ENCODE results near the gene IFITM5. TPM values are rescaled to one million over a fixed set of nuclear protein-coding genes. Genes with fewer than 3 reads are reported as not detected.
A peak's percentile ranks its signal among the peaks of the same experiment; 100 is the strongest.

Gene IFITM5
- total and polyA plus RNA-seq, 9 of the 15 experiments (the other 6 are each of a cell fraction or from before 2014, with no cell fraction given) = 0.19 TPM; not detected in 8

DNA sequence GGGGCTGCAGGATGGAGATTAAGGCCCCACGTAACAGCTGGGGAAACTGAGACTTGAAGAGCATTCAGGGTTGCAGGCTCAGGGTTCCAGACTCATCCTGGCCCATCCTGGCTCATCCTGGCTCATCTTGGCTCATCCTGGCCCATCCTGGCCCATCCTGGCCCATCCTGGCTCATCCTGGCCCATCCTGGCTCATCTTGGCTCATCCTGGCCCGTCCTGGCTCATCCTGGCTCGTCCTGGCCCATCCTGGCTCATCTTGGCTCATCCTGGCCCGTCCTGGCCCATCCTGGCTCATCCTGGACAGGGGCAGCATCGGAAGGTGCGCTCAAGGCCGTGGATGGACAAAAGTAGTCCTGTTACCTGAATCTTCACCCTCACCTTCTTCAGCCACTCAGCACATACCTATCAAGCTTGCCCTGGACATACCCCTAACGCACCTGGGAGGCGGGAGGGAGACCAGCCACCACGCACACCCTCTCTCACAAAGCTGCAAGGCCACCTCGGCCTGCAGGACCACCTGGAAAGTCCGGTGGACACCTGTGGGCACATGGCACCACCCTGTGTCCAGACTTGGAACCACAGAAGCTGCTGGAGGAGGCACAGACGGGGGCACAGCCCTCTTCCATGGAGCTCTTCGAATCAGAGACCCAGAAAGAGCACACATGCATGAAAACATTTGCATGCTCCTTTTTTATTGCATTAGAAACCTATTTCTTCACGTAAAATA lies 41.4 kb downstream of the IFITM5 start (continued):
- peak in 1 of 2 experiments; percentile 40; a peak in 2 of 4 replicates for TF ChIP-seq RAD21 (CRISPR knock-in tag; conservative IDR thresholded peaks at IDR 0.05 in 1 of 2, IDR thresholded peaks at IDR 0.05 in 1 of 2)

DNA sequence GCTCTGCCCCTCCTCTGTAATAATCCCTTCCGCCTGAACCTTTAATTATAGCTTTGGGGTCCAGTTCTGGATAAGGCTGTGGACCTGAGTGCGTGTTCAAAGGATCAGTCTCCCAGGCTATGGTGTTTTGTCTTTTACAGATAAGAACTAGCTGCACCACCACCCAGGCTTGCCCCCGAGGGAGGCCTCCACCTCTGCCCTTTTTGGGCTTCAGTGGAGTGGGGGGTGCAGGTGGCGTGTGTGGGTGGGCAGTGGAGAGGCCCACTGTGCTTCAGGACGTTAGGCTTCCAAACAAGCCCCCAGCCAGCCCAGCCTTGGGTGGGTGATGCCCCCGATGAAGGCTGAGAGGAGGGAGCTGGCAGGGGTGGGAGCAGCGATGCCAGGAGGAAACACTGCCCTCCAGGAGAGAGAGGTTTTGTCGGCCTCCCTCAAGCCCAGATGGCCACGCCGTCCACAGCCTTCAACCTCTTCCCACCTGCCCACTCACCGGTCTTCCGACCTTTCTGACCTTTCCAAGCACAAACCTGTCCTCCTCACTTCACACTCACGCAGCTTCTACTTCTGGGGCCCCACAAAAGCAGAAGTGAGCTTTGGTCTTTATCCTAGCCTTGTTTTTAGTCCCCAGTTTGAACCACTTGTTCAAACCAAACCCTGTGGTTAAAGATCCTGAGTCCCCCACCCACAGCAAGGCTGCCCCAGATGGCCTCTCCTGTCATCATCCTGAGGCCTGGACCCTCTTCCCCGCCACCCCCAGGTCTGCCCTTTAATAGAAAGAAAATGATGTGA lies 42.2 kb downstream of the IFITM5 start:
- H3K9ac ChIP-seq (ENCODE audit: insufficient read depth in 1 of 2, low read depth in 2 of 2, low read length in 2 of 2) = peak overlapping the region in 1 of 2 experiments; percentile 81; a peak in 2 of 4 replicates
- peak overlapping the region; percentile 38; the same call in 1 of the 2 replicates for H2AFZ ChIP-seq (ENCODE audit: low read depth, low read length)
- H3K9me1 ChIP-seq (ENCODE audit: control insufficient read depth, insufficient read depth, low read length) = no peaks in the 10 kb centered on the region
- H3K36me3 ChIP-seq (ENCODE audit: control insufficient read depth, insufficient read depth, low read length) = peaks cover 18% of the 10 kb centered on the region
- H3K9me3 ChIP-seq (replicated peaks; ENCODE audit: control insufficient read depth, insufficient read depth, low read depth, low read length) = no peaks in the 10 kb centered on the region; the same call in 1 of the 2 replicates
- in situ Hi-C loops (cut with MboI) = no loop called here
- ChIA-PET POLR2A (interaction anchor here (1.2 to 1.7 kb wide), 2 partner anchors 8 to 10 kb away, joined by 5 to 10 read pairs; no protein-coding TSS in a partner anchor), CTCF (ENCODE audit: low intra/inter-chr PET ratio) (no interaction called here)
- H3K27me3 ChIP-seq (ENCODE audit: control insufficient read depth in 2 of 2, insufficient read depth in 2 of 2, low read length in 2 of 2) = no peaks in the 10 kb centered on the region
- DNase-seq (ENCODE audit: extremely low read depth in 1 of 4, low spot score in 3 of 4) (no peak), FAIRE-seq (no peak), ATAC-seq (peak; percentile 14; the same call in 1 of the 3 replicates)
- no peaks in the 10 kb centered on the region for H4K20me1 ChIP-seq (replicated peaks; ENCODE audit: control insufficient read depth, insufficient read depth, low read length)
- 34% methylated on average over 10 of the region's 14 CpGs for WGBS (ENCODE audit: insufficient coverage, low coverage, missing lambda C conversion rate)
- H3K27ac ChIP-seq (ENCODE audit: extremely low read depth, low read depth, low read length) = no peak overlapping the region
- no peak overlapping the region for H3K4me3 ChIP-seq
- intact Hi-C loops (cut with micrococcal nuclease) = no loop called here
- no TSS peak for BruUV-seq (replicated peaks)
- no peaks in the 10 kb centered on the region for H3K79me2 ChIP-seq (ENCODE audit: control insufficient read depth, insufficient read depth, low read length)
- TF ChIP-seq, protein P1, sequence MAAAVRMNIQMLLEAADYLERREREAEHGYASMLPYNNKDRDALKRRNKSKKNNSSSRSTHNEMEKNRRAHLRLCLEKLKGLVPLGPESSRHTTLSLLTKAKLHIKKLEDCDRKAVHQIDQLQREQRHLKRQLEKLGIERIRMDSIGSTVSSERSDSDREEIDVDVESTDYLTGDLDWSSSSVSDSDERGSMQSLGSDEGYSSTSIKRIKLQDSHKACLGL (CRISPR knock-in tag; IDR thresholded peaks at IDR 0.05; ENCODE audit: borderline replicate concordance, poor library complexity, severe bottlenecking) = no peak
- no peak for TF ChIP-seq RBM34 (IDR thresholded peaks at IDR 0.05; ENCODE audit: borderline replicate concordance, insufficient read depth, low read length)
- TF ChIP-seq ZNF57 (CRISPR knock-in tag; IDR thresholded peaks at IDR 0.05) = no peak
- no peak for TF ChIP-seq HNRNPUL1 (IDR thresholded peaks at IDR 0.05; ENCODE audit: low read length)
- TF ChIP-seq MTF1 (CRISPR knock-in tag; IDR thresholded peaks at IDR 0.05; ENCODE audit: borderline replicate concordance) = no peak
- TF ChIP-seq KDM5B (IDR thresholded peaks at IDR 0.05; ENCODE audit: insufficient replicate concordance, low read depth, low read length) = no peak
- no peak for TF ChIP-seq NONO (IDR thresholded peaks at IDR 0.05; ENCODE audit: low read depth in 2 of 2, low read length in 1 of 2)
- TF ChIP-seq SPI1 (IDR thresholded peaks at IDR 0.05; ENCODE audit: borderline replicate concordance, low read depth, low read length) = peak; percentile 89
- no peak for TF ChIP-seq POLR3G (IDR thresholded peaks at IDR 0.05; ENCODE audit: extremely low read depth, insufficient read length, insufficient replicate concordance)
- TF ChIP-seq, protein P2, sequence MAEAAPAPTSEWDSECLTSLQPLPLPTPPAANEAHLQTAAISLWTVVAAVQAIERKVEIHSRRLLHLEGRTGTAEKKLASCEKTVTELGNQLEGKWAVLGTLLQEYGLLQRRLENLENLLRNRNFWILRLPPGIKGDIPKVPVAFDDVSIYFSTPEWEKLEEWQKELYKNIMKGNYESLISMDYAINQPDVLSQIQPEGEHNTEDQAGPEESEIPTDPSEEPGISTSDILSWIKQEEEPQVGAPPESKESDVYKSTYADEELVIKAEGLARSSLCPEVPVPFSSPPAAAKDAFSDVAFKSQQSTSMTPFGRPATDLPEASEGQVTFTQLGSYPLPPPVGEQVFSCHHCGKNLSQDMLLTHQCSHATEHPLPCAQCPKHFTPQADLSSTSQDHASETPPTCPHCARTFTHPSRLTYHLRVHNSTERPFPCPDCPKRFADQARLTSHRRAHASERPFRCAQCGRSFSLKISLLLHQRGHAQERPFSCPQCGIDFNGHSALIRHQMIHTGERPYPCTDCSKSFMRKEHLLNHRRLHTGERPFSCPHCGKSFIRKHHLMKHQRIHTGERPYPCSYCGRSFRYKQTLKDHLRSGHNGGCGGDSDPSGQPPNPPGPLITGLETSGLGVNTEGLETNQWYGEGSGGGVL (CRISPR knock-in tag; IDR thresholded peaks at IDR 0.05) = no peak
- TF ChIP-seq, protein P3, sequence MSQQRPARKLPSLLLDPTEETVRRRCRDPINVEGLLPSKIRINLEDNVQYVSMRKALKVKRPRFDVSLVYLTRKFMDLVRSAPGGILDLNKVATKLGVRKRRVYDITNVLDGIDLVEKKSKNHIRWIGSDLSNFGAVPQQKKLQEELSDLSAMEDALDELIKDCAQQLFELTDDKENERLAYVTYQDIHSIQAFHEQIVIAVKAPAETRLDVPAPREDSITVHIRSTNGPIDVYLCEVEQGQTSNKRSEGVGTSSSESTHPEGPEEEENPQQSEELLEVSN (IDR thresholded peaks at IDR 0.05; ENCODE audit: borderline replicate concordance in 1 of 2, extremely low read depth in 1 of 2, insufficient read depth in 1 of 2, insufficient read length in 1 of 2, low read depth in 1 of 2, low read length in 1 of 2, poor library complexity in 1 of 2, severe bottlenecking in 1 of 2) = peak in 1 of 2 experiments; percentile 14
- peaks cover 13 to 19% of the 10 kb centered on the region in 2 experiments for H3K4me1 ChIP-seq (replicated peaks in 1 of 2; ENCODE audit: control insufficient read depth in 2 of 2, insufficient read depth in 2 of 2, low read length in 2 of 2)
- H3K4me2 ChIP-seq (ENCODE audit: insufficient read depth, low read length) = no peak overlapping the region; the same call in 1 of the 2 replicates

Data from K562 (cell line).